ENCODE data around the gene ROMO1. TPM values are rescaled to one million over a fixed set of nuclear protein-coding genes. Genes with fewer than 3 reads are reported as not detected.

The ROMO1 gene
- total RNA-seq, 1 experiment from 2014 or later: 207 TPM

DNA sequence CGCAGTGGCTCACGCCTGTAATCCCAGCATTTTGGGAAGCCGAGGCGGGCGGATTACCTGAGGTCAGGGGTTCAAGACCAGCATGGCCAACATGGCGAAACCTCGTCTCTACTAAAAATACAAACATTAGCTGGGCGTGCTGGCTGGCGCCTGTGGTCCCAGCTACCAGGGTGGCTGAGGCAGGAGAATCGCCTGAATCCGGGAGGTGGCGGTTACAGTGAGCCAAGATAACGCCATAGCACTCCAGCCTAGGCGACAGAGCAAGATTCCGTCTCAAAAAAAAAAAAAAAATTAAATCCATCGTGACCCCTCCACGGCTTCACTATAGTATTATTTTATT, 33.3 kb upstream of the ROMO1 start:
- Histone ChIP-seq H3K4me1 (ENCODE audit: insufficient read depth, low read length) (no peaks in the 10 kb centered on the region; the same call in 1 of the 2 replicates), H3K23ac (ENCODE audit: insufficient read length, low read depth, low read length) (no peak overlapping the region), H3K27me3 (ENCODE audit: insufficient read depth, low read length) (no peaks in the 10 kb centered on the region), H2BK15ac (ENCODE audit: low read depth, low read length) (no peak overlapping the region), H4K91ac (ENCODE audit: insufficient read length, low read depth, low read length) (no peak overlapping the region), H3K27ac (ENCODE audit: insufficient read length, low read depth, low read length) (no peak overlapping the region), H3T11ph (ENCODE audit: low read length) (no peak overlapping the region), H2BK20ac (ENCODE audit: low read depth, low read length, poor library complexity, severe bottlenecking) (no peak overlapping the region), H2BK12ac (ENCODE audit: insufficient read length, low read depth, low read length) (no peak overlapping the region), H3K79me2 (ENCODE audit: insufficient read depth, low read length) (peaks cover 36% of the 10 kb centered on the region), H2AFZ (ENCODE audit: low read length) (no peak overlapping the region), H3K9me3 (ENCODE audit: control insufficient read depth, low read depth, low read length) (no peaks in the 10 kb centered on the region), H2BK120ac (ENCODE audit: low read depth, low read length, poor library complexity, severe bottlenecking) (no peak overlapping the region), H2AK5ac (ENCODE audit: insufficient read length, low read length) (no peak overlapping the region), H4K5ac (ENCODE audit: insufficient read length, low read depth, low read length) (no peak overlapping the region), H3K23me2 (ENCODE audit: insufficient read length, low read depth, low read length, poor library complexity, severe bottlenecking) (peaks cover 9% of the 10 kb centered on the region), H4K20me1 (ENCODE audit: control insufficient read depth, insufficient read depth, insufficient read length) (no peaks in the 10 kb centered on the region), H3K79me1 (ENCODE audit: insufficient read depth, low read depth, low read length, poor library complexity, severe bottlenecking) (no peaks in the 10 kb centered on the region), H2BK5ac (ENCODE audit: insufficient read length, low read length) (no peak overlapping the region), H3K4ac (ENCODE audit: low read depth, low read length) (no peak overlapping the region), H3K18ac (ENCODE audit: insufficient read length, low read depth, low read length) (no peak overlapping the region), H3K4me2 (ENCODE audit: insufficient read depth, insufficient read length, low read length) (no peak overlapping the region), H3K56ac (ENCODE audit: insufficient read length, low read depth, low read length) (no peak overlapping the region), H4K8ac (replicated peaks; ENCODE audit: insufficient read length, low read depth, low read length) (no peak overlapping the region), H3K9ac (ENCODE audit: extremely low read depth, insufficient read length, low read length) (no peak overlapping the region), H3K14ac (ENCODE audit: insufficient read depth, low read length) (no peak overlapping the region)
- Mint-ChIP-seq H3K9me3 (no peaks in the 10 kb centered on the region; a peak in 2 of 5 replicates), H3K4me1 (peaks cover 25 to 29% of the 10 kb centered on the region in 2 experiments), H3K27me3 (ENCODE audit: low read depth) (no peaks in the 10 kb centered on the region), H3K4me3 (peak overlapping the region in 1 of 2 experiments; percentile 48; a peak in 1 of 5 replicates), H3K36me3 (ENCODE audit: insufficient read depth in 1 of 3, low read depth in 3 of 3) (peaks cover 9 to 22% (median 20%) of the 10 kb centered on the region in 3 experiments; a peak in 6 of 7 replicates), H3K27ac (no peak overlapping the region)
- TF ChIP-seq, protein P1, sequence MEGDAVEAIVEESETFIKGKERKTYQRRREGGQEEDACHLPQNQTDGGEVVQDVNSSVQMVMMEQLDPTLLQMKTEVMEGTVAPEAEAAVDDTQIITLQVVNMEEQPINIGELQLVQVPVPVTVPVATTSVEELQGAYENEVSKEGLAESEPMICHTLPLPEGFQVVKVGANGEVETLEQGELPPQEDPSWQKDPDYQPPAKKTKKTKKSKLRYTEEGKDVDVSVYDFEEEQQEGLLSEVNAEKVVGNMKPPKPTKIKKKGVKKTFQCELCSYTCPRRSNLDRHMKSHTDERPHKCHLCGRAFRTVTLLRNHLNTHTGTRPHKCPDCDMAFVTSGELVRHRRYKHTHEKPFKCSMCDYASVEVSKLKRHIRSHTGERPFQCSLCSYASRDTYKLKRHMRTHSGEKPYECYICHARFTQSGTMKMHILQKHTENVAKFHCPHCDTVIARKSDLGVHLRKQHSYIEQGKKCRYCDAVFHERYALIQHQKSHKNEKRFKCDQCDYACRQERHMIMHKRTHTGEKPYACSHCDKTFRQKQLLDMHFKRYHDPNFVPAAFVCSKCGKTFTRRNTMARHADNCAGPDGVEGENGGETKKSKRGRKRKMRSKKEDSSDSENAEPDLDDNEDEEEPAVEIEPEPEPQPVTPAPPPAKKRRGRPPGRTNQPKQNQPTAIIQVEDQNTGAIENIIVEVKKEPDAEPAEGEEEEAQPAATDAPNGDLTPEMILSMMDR (conservative IDR thresholded peaks at IDR 0.05): no peak
- WGBS (ENCODE audit: extremely low coverage, insufficient read length, low lambda C conversion rate): no CpG with 5 or more reads among the region's 17 CpGs
- no peak for DNase-seq

Measured in H9 (cell line).